ENCODE results near the gene EPS15. TPM values are rescaled to one million over a fixed set of nuclear protein-coding genes. Genes with fewer than 3 reads are reported as not detected.

Gene EPS15
- total RNA-seq, 1 donor, result 108 TPM

DNA sequence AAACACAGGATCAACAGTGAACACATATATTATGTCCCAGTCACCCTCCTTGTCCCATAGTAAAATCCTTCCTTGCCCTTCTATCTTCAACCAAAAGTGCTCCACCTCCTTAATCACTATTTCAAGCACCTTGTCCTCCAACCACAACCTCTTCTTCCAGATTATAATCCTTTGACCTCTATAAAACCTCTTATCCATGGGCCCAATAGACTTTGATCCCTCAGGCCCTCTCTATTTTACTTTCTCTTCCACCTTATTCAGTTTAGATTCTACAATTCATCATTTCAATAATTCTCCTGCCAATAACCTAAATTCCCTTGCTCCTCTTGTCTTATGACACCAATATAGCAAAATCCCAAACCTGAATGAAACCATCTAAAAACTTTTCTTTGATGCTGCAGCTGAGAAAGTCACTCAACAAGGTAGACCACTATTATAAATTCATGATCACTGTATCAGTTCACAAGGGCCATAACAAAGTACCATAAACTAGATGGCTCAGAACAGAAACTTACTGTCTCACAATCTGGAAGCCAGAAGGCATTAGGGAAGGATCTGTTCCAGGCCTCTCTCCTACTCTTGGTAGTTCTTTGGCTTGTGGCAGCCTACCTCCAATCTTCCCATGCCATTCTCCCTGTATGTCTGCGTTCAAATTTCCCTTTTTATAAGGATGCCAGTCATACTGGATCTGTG lies 24.8 kb downstream of the EPS15 start:
- no peak for DNase-seq (ENCODE audit: low read depth)
- H3K4me3 ChIP-seq (ENCODE audit: low read depth, low read length), result no peak overlapping the region
- TF ChIP-seq, protein P1, sequence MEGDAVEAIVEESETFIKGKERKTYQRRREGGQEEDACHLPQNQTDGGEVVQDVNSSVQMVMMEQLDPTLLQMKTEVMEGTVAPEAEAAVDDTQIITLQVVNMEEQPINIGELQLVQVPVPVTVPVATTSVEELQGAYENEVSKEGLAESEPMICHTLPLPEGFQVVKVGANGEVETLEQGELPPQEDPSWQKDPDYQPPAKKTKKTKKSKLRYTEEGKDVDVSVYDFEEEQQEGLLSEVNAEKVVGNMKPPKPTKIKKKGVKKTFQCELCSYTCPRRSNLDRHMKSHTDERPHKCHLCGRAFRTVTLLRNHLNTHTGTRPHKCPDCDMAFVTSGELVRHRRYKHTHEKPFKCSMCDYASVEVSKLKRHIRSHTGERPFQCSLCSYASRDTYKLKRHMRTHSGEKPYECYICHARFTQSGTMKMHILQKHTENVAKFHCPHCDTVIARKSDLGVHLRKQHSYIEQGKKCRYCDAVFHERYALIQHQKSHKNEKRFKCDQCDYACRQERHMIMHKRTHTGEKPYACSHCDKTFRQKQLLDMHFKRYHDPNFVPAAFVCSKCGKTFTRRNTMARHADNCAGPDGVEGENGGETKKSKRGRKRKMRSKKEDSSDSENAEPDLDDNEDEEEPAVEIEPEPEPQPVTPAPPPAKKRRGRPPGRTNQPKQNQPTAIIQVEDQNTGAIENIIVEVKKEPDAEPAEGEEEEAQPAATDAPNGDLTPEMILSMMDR (IDR thresholded peaks at IDR 0.05; ENCODE audit: insufficient read depth, low read length), result no peak

DNA sequence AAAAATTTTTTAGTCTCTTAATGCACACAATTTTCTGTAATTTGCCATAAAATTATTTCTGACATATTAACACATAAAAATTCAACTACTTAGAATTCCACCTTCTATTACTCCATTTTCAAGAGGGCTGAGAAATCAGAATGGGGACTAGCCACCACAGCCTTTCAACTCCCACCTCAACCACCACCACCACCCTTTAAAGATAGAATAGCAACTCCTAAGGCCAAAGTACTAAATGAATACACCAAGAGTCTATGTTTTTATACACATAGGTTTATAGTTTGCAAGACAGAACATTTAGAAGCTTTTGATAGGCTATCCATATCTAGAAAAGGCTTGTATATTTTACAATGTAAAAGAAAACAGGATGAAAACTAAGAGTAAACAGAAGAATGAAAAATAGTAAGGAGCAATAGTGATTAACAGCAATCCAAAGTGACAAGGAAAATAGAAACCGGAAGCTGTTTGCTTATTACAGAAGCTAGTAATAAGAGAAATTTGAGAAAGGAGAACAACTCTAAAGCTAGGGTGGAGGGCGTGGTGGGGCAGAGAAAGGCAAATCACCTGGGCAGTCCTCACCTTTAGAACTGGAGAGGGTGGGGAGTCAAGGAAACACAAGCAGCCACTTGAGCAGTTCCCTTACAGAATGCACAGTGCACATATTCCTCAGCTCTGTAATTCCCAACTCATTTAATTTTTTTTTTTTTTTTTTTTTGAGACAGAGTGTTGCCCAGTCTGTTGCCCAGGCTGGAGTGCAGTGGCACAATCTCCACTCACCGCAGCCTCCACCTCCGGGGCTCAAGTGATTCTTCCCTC lies 27.7 kb downstream of the EPS15 start:
- DNase-seq (ENCODE audit: low read depth), result no peak
- H3K4me3 ChIP-seq (ENCODE audit: low read depth, low read length), result no peak overlapping the region
- TF ChIP-seq, protein P1 (IDR thresholded peaks at IDR 0.05; ENCODE audit: insufficient read depth, low read length), result no peak

DNA sequence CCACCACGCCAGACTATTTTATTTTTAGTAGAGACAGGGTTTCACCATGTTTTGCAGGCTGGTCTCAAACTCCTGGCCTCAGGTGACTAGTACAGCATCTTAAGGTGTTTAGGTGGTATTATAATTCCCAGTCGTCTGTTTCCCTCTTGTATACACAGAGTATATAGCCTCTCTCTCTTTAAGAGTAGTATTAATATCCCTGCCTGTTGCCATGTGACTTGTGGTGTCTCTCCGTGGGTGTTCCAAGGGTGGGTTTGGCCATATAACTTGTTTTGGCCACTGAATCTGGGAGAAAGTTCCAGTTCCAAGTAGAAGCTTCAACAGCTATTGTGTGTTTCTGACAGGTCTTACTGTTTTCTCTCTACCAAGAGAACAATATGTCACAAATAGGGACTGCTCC lies 29.6 kb downstream of the EPS15 start:
- DNase-seq (ENCODE audit: low read depth), result no peak
- TF ChIP-seq, protein P1 (IDR thresholded peaks at IDR 0.05; ENCODE audit: insufficient read depth, low read length), result no peak
- no peak overlapping the region for H3K4me3 ChIP-seq (ENCODE audit: low read depth, low read length)

DNA sequence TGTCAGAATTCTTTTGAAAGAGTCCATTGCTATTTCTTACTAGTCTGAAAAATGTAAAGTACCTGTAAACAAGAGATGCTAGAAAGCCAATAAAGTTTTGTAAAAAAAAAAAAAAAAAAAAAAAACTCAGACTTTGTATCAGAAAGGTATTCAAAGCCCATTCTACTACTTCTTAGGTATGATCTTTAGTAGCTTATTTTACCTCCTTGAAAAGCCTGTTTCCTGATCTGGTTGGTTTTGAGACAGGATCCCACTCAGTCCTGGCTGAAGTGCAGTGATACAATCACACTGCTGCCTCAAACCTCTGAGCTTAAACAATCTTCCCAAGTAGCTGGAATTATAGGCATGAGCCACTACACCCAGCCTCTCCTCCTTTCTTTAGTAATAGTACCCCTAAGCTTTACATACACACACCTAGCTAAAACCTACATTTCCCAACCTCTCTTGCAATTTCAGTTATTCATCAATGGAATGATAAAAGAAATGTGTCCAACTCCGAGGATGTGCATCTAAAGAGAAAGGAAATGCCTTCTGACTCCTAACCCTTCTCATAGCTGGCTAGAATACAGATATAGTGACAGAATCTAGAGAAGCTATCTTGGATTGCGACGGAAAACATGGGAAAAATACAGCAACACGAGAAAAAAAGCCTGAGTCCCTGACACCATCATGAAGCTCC lies 30.6 kb downstream of the EPS15 start:
- TF ChIP-seq, protein P1 (IDR thresholded peaks at IDR 0.05; ENCODE audit: insufficient read depth, low read length), result no peak
- no peak overlapping the region for H3K4me3 ChIP-seq (ENCODE audit: low read depth, low read length)
- DNase-seq (ENCODE audit: low read depth), result peak; percentile 28

DNA sequence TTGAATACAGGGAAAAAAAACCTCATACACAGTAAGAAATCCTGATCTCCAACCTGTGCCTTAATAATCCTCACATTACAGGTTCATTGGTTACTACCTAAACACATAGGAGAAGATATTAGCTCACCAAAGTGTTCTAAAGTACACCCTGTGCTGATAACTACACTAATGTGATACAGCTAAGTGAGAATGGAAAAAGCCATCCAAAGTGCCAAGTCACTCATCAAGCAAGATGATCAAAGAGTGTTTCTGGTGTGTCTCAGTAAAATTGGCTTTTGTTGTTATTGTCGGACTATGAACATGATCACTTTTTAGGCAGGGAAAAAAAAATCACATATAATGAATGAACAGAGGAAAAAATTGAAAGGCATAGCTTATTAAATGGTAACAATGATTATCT lies 31.4 kb downstream of the EPS15 start:
- DNase-seq (ENCODE audit: low read depth), result no peak
- TF ChIP-seq, protein P1 (IDR thresholded peaks at IDR 0.05; ENCODE audit: insufficient read depth, low read length), result no peak
- H3K4me3 ChIP-seq (ENCODE audit: low read depth, low read length), result no peak overlapping the region

DNA sequence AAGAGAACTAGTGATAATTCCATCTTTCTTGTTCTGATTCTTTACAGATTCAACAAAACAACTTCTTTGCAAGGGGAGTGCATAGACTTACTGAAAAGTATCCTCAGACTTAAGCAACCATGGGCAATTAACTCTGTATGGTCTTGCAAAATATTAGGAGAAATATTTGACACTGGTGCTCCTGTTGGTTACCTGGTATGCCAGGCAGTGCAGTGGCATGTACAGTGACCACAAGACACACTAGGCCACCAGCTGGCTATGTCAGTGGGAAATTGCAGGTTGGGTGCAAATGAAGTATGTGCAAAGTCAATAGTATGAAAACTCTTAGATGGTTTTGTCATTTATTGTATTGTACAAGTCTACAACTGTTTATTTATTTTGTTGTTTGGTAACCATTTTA lies 34.5 kb downstream of the EPS15 start:
- TF ChIP-seq, protein P1 (IDR thresholded peaks at IDR 0.05; ENCODE audit: insufficient read depth, low read length), result no peak
- DNase-seq (ENCODE audit: low read depth), result no peak
- no peak overlapping the region for H3K4me3 ChIP-seq (ENCODE audit: low read depth, low read length)

Measured in fibroblast of the aortic adventitia (primary cell).